CD4-positive, alpha-beta T cell (primary cell): ENCODE results near the gene SMAD3. TPM values are rescaled to one million over a fixed set of nuclear protein-coding genes. Genes with fewer than 3 reads are reported as not detected.
A peak's percentile ranks its signal among the peaks of the same experiment; 100 is the strongest.

Source experiments
- ATAC-seq: fragments of 200-7000 bp; cut with Tn5 transposase; one replicate; pipeline ENCODE4 v1.10.0; 2022; ENCODE audit warnings: mild to moderate bottlenecking; ENCODE audit not compliant: poor library complexity
- CTCF ChIA-PET: fragments of 350-600 bp; sonication (Branson Sonifier 250); formaldehyde crosslinking; loops from one replicate; lab custom pipeline; 2021; ENCODE audit warnings: antibody characterized with exemption, inconsistent platforms; lab: Charles Lee
- POLR2A ChIA-PET: fragments of 350-600 bp; sonication (Branson Sonifier 250); formaldehyde crosslinking; loops from one replicate; lab custom pipeline; 2021; ENCODE audit warnings: antibody characterized with exemption, inconsistent platforms; lab: Charles Lee
- DNase-seq, 14 experiments: peaks; one replicate each; pipeline ENCODE4 v3.0.0-alpha.2; 2013 to 2020; ENCODE audit warnings: mixed read lengths in 2 of 14
- H3K27ac ChIP-seq, 2 donors: one replicate each; pipeline versions ENCODE4 v1.5.1 to v1.7.0; 2013; ENCODE audit warnings: low read length in 2 of 2, low read depth in 1 of 2, mild to moderate bottlenecking in 1 of 2
- H3K27me3 ChIP-seq, 2 experiments: 1 replicate in 1 of 2; 2 replicates in 1 of 2; pipeline versions ENCODE4 v1.6.1 to v1.7.0; 2013; ENCODE audit warnings: low read length in 2 of 2, control low read depth in 1 of 2, mild to moderate bottlenecking in 1 of 2, moderate library complexity in 1 of 2; ENCODE audit not compliant: insufficient read depth in 2 of 2, control insufficient read depth in 1 of 2
- H3K36me3 ChIP-seq: one replicate; pipeline ENCODE4 v1.6.1; 2013; ENCODE audit warnings: low read length, control low read depth; ENCODE audit not compliant: insufficient read depth
- H3K4me1 ChIP-seq: one replicate; pipeline ENCODE4 v1.6.1; 2013; ENCODE audit warnings: low read length, control low read depth; ENCODE audit not compliant: insufficient read depth
- H3K4me3 ChIP-seq: one replicate; pipeline ENCODE4 v1.5.1; 2013; ENCODE audit warnings: mild to moderate bottlenecking, low read length, moderate library complexity
- H3K9me3 ChIP-seq, 2 experiments: 1 replicate in 1 of 2; 2 replicates in 1 of 2; pipeline versions ENCODE4 v1.6.1 to v1.7.0; 2013; ENCODE audit warnings: low read length in 2 of 2, mild to moderate bottlenecking in 2 of 2, control low read depth in 1 of 2, moderate library complexity in 1 of 2; ENCODE audit not compliant: control insufficient read depth in 1 of 2, insufficient read depth in 1 of 2
- H3K27ac Mint-ChIP-seq: one replicate; pipeline ENCODE4 v1.8.0; 2020; ENCODE audit warnings: mixed read lengths
- H3K27me3 Mint-ChIP-seq: one replicate; pipeline ENCODE4 v1.8.0; 2021; ENCODE audit warnings: mixed read lengths
- H3K36me3 Mint-ChIP-seq: one replicate; pipeline ENCODE4 v1.8.0; 2021; ENCODE audit warnings: low read depth, mixed read lengths
- H3K4me1 Mint-ChIP-seq: one replicate; pipeline ENCODE4 v1.8.0; 2021; ENCODE audit warnings: low read depth, mixed read lengths
- H3K4me3 Mint-ChIP-seq: one replicate; pipeline ENCODE4 v1.8.0; 2020; ENCODE audit warnings: mild to moderate bottlenecking, mixed read lengths
- H3K9me3 Mint-ChIP-seq: one replicate; pipeline ENCODE4 v1.8.0; 2020; ENCODE audit warnings: mixed read lengths
- intact Hi-C, 2 experiments: fragments of 100-400 bp; cut with DNase I in 1 of 2; cut with micrococcal nuclease in 1 of 2; formaldehyde crosslinking; loops; one replicate each; pipeline versions ENCODE4 v1.15.1 to v1.9.0; 2023 to 2025; cut with DNase I, micrococcal nuclease
- total RNA-seq, 174 experiments: library from RNA in 2 of 174; stranded (reverse) in 2 of 174; gene quantifications; one replicate each; pipeline ENCODE4 v1.2.3 and lab custom pipeline; 2021 to 2026
- TF ChIP-seq, protein P1 (sequence below): fragments of 200-600 bp; IDR thresholded peaks from one replicate; pipeline ENCODE4 v1.8.0; 2022; ENCODE audit warnings: antibody characterized with exemption, mild to moderate bottlenecking

SMAD3 gene
- total RNA-seq, 2 experiments from 2014 or later = 30.0 to 31.0 TPM

DNA sequence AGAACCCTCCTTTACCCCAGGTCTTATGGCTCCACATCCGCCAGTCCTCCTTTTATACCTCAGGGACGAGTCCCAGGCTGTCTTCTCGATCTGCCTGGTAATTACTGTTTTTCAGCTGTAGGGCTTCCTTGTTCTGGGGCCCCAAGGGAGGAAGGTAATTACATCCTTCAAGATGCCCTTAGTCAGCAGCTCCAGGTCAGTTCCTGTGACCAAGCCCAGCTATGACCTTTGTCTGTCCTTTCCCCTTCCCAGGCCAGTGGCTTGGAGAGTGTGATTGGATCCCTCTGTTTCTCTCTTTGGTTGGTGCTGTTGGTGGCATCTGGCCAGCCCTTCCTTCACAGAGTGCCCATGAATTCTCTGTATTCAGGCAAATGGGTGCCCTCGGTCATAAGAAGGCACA, 96.5 kb downstream of the SMAD3 start:
- DNase-seq (no peak), ATAC-seq (no peak)
- POLR2A ChIA-PET = interaction anchor here (1.3 kb wide), 1 partner anchor 96 kb away, joined by 4 read pairs; the partner anchor contains the start of gene SMAD3
- Histone ChIP-seq H3K27me3 (no peaks in the 10 kb centered on the region), H3K27ac (no peak overlapping the region), H3K4me3 (no peak overlapping the region), H3K9me3 (no peaks in the 10 kb centered on the region), H3K4me1 (peaks cover 23% of the 10 kb centered on the region), H3K36me3 (peaks cover 26% of the 10 kb centered on the region)
- peaks cover 48% of the 10 kb centered on the region for H3K4me1 Mint-ChIP-seq
- H3K4me3 Mint-ChIP-seq = no peak overlapping the region
- peak overlapping the region; percentile 2 for H3K27ac Mint-ChIP-seq
- no peaks in the 10 kb centered on the region for H3K27me3 Mint-ChIP-seq
- H3K36me3 Mint-ChIP-seq = peaks cover 38% of the 10 kb centered on the region
- TF ChIP-seq, protein P1, sequence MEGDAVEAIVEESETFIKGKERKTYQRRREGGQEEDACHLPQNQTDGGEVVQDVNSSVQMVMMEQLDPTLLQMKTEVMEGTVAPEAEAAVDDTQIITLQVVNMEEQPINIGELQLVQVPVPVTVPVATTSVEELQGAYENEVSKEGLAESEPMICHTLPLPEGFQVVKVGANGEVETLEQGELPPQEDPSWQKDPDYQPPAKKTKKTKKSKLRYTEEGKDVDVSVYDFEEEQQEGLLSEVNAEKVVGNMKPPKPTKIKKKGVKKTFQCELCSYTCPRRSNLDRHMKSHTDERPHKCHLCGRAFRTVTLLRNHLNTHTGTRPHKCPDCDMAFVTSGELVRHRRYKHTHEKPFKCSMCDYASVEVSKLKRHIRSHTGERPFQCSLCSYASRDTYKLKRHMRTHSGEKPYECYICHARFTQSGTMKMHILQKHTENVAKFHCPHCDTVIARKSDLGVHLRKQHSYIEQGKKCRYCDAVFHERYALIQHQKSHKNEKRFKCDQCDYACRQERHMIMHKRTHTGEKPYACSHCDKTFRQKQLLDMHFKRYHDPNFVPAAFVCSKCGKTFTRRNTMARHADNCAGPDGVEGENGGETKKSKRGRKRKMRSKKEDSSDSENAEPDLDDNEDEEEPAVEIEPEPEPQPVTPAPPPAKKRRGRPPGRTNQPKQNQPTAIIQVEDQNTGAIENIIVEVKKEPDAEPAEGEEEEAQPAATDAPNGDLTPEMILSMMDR = no peak
- no peaks in the 10 kb centered on the region for H3K9me3 Mint-ChIP-seq
- intact Hi-C loops = no loop called here
- CTCF ChIA-PET = interaction anchor here (0.8 to 1.4 kb wide), 3 partner anchors 28 to 215 kb away, joined by 3 to 4 read pairs (median 3); no protein-coding TSS in a partner anchor

DNA sequence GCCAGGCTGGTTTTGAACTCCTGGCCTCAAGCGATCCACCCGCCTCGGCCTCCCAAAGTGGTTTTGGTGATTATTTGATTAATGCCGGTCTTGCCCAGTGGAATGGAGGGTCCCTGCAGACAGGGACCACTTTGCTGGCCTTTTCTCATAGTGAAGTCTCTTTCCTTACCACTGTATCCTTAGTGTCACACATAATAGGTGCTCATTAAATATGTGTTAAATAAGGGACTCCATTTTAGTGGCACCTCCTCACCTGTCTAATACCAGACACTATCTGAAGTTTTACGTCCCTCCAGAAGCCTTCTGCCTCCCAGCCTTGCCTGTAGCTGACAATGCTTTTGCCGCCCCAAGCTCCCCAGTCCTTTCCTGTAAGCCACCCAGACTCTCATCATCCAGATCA, 97.8 kb downstream of the SMAD3 start:
- ChIA-PET CTCF (no interaction called here), POLR2A (no interaction called here)
- no peak overlapping the region for H3K4me3 Mint-ChIP-seq

DNA sequence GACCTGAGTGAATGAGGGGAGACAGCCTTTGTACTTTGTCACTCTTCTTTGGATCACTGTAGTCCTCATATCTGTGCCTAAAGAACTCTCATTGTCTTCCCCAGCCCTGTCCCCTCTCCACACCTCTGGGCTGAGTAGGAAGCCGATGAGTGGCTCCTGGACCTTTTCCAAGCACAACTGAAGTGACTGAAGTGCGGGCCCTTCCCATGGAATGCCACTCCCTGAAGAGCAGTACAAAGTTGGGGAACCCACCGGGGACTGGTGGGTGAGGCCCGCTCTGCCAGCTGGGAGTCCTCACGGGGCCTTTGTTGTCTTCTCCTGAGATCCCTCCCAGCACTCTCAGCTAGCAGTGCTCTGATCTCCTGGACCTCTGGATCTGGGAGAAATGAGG, 99.0 kb downstream of the SMAD3 start:
- Mint-ChIP-seq H3K4me1 (peaks cover 29% of the 10 kb centered on the region), H3K9me3 (no peaks in the 10 kb centered on the region), H3K4me3 (no peak overlapping the region), H3K27me3 (no peaks in the 10 kb centered on the region), H3K36me3 (peaks cover 58% of the 10 kb centered on the region), H3K27ac (no peak overlapping the region)
- Histone ChIP-seq H3K27ac (no peak overlapping the region), H3K4me1 (peaks cover 11% of the 10 kb centered on the region), H3K4me3 (no peak overlapping the region), H3K9me3 (no peaks in the 10 kb centered on the region), H3K36me3 (peaks cover 51% of the 10 kb centered on the region), H3K27me3 (no peaks in the 10 kb centered on the region)
- CTCF ChIA-PET = no interaction called here
- POLR2A ChIA-PET = no interaction called here
- DNase-seq (no peak), ATAC-seq (no peak)
- TF ChIP-seq, protein P1 = no peak
- intact Hi-C loops = no loop called here

More for the DNA sequence above, 97.8 kb downstream of the SMAD3 start:
- TF ChIP-seq, protein P1 = no peak
- peaks cover 35% of the 10 kb centered on the region for H3K4me1 Mint-ChIP-seq
- H3K27me3 Mint-ChIP-seq = no peaks in the 10 kb centered on the region
- DNase-seq (no peak), ATAC-seq (no peak)
- H3K27me3 ChIP-seq = no peaks in the 10 kb centered on the region
- H3K27ac ChIP-seq = no peak overlapping the region
- peaks cover 39% of the 10 kb centered on the region for H3K36me3 ChIP-seq
- no peaks in the 10 kb centered on the region for H3K9me3 ChIP-seq
- H3K27ac Mint-ChIP-seq = no peak overlapping the region
- no peak overlapping the region for H3K4me3 ChIP-seq
- no peaks in the 10 kb centered on the region for H3K9me3 Mint-ChIP-seq
- peaks cover 46% of the 10 kb centered on the region for H3K36me3 Mint-ChIP-seq
- intact Hi-C loops = loop anchor here in 1 of 2 experiments (1.0 kb wide), 1 partner anchor 22 kb away; no protein-coding TSS in a partner anchor
- H3K4me1 ChIP-seq = peaks cover 12% of the 10 kb centered on the region
